Activated naive CD8-positive, alpha-beta T cell treated with anti-CD3 and anti-CD28 coated beads, Interleukin-2, amount 10 ng/mL, durations not matched to agents 7 days and 5 days (primary cell): ENCODE results near the gene PTPA. TPM values are rescaled to one million over a fixed set of nuclear protein-coding genes. Genes with fewer than 3 reads are reported as not detected.

ENCODE experiments used
- ATAC-seq: fragments of 150-1000 bp; cut with Tn5 transposase; one replicate; pipeline ENCODE4 v1.10.0; 2021; ENCODE audit warnings: low read depth, moderate library complexity
- POLR2A ChIA-PET: fragments of 350-600 bp; sonication (Branson Sonifier 250); formaldehyde crosslinking; loops from one replicate; lab custom pipeline; 2021; ENCODE audit warnings: antibody characterized with exemption; lab: Charles Lee
- DNase-seq: peaks from one replicate; pipeline ENCODE4 v3.0.0; 2021
- H3K27ac Mint-ChIP-seq: one replicate; pipeline ENCODE4 v1.8.0; 2022; ENCODE audit warnings: mild to moderate bottlenecking, mixed read lengths
- H3K27me3 Mint-ChIP-seq: one replicate; pipeline ENCODE4 v1.8.0; 2022; ENCODE audit warnings: mild to moderate bottlenecking, moderate library complexity, mixed read lengths
- H3K36me3 Mint-ChIP-seq: one replicate; pipeline ENCODE4 v1.8.0; 2021; ENCODE audit warnings: mild to moderate bottlenecking, mixed read lengths
- H3K4me1 Mint-ChIP-seq: one replicate; pipeline ENCODE4 v1.8.0; 2021; ENCODE audit warnings: mixed read lengths
- H3K4me3 Mint-ChIP-seq: one replicate; pipeline ENCODE4 v1.8.0; 2022; ENCODE audit warnings: mild to moderate bottlenecking, moderate library complexity, mixed read lengths
- H3K9me3 Mint-ChIP-seq: one replicate; pipeline ENCODE4 v1.8.0; 2021; ENCODE audit warnings: mixed read lengths
- total RNA-seq, 2 experiments: library from RNA; stranded (reverse); gene quantifications; one replicate each; pipeline ENCODE4 v1.2.3, GENCODE V29; 2021

The PTPA gene
- total RNA-seq, 2 experiments from 2014 or later: 88.3 to 91.0 TPM

DNA sequence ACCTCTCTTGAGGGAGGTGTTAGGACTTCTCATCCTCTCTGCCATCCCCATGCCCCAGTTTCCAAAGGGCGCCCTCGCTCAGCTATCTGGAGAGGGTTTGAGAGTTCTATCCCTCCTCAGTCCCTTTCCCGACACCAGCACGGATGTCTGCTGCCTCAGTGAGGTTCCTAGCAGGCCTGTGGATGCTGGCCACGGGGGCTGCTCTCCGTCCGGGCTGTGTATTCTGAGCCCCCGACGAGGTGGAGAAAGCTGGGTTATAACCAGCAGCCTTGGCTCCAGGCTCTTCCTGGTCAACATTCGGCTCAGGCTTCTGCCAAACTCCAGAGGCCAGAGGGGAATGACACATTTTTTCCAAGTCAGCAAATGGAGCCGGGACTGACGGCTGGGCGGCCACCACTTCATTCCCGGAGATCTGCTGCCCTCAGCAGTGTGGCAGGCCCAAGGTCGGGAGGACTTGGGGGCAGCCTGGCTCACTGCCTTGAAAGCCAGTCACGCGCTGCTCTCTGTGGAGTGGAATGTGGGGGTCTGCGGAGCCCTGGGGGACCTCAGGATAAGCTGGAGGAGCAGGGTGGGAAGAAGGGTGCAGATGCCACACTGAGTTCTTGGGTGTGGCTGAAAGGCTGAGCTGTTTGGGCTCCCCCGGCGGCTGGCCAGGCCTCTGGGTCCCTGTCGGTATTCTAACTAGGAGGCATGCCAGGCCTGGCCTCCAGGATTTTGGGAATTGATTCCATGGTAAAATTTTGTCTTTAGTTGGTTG lies 27.4 kb downstream of the PTPA start:
- DNase-seq (peak; percentile 48), ATAC-seq (no peak)
- POLR2A ChIA-PET: interaction anchor here (0.6 to 6.4 kb wide), 7 partner anchors 31 to 487 kb away, joined by 3 to 44 read pairs (median 4); partner anchors contain the start of genes IER5L and NTMT1
- Mint-ChIP-seq H3K27ac (peak overlapping the region; percentile 98), H3K4me1 (peaks cover 28% of the 10 kb centered on the region), H3K9me3 (no peaks in the 10 kb centered on the region), H3K36me3 (peaks cover 14% of the 10 kb centered on the region), H3K4me3 (peak overlapping the region; percentile 87), H3K27me3 (no peaks in the 10 kb centered on the region)

GRCh38 chr9:129139233-129139992 lies 28.2 kb downstream of the PTPA start:
- peak overlapping the region; percentile 98 for H3K27ac Mint-ChIP-seq
- ATAC-seq: peak; percentile 41
- no peaks in the 10 kb centered on the region for H3K27me3 Mint-ChIP-seq
- peaks cover 17% of the 10 kb centered on the region for H3K36me3 Mint-ChIP-seq
- POLR2A ChIA-PET: interaction anchor here (0.8 to 6.4 kb wide), 14 partner anchors 12 to 664 kb away, joined by 3 to 44 read pairs (median 4); partner anchors contain the start of genes DOLPP1, IER5L, NTMT1 and SPTAN1
- no peaks in the 10 kb centered on the region for H3K9me3 Mint-ChIP-seq
- H3K4me1 Mint-ChIP-seq: peaks cover 28% of the 10 kb centered on the region
- peak; percentile 68 for DNase-seq
- H3K4me3 Mint-ChIP-seq: peak overlapping the region; percentile 87

DNA sequence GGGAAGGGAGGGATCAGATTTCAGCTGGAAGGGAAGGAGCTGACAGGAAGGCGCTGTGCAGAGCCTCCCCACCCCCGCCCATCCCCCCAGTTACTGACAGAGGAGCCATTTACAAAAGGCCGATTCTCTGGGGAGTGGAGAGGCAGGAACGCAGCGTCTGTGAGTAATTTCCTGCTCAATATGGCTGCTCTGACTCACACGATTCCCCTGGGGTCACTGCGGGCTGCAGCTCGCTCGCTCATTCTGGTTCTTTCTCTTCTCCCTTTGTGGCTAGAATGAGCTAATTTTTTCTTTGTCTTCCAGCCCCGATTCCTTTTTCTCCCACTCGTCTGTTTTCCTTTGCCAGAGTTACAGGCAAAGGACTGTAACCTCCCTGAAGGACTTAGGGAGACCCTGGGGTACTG lies 28.8 kb downstream of the PTPA start:
- peaks cover 28% of the 10 kb centered on the region for H3K4me1 Mint-ChIP-seq
- no peaks in the 10 kb centered on the region for H3K9me3 Mint-ChIP-seq
- H3K27ac Mint-ChIP-seq: peak overlapping the region; percentile 98
- ATAC-seq (peak; percentile 86), DNase-seq (peak; percentile 66)
- H3K27me3 Mint-ChIP-seq: no peaks in the 10 kb centered on the region
- POLR2A ChIA-PET: interaction anchor here (0.6 to 6.4 kb wide), 17 partner anchors 12 to 664 kb away, joined by 3 to 44 read pairs (median 3); partner anchors contain the start of genes DOLPP1, IER5L, NTMT1 and SPTAN1
- H3K36me3 Mint-ChIP-seq: peaks cover 17% of the 10 kb centered on the region
- peak overlapping the region; percentile 87 for H3K4me3 Mint-ChIP-seq

DNA sequence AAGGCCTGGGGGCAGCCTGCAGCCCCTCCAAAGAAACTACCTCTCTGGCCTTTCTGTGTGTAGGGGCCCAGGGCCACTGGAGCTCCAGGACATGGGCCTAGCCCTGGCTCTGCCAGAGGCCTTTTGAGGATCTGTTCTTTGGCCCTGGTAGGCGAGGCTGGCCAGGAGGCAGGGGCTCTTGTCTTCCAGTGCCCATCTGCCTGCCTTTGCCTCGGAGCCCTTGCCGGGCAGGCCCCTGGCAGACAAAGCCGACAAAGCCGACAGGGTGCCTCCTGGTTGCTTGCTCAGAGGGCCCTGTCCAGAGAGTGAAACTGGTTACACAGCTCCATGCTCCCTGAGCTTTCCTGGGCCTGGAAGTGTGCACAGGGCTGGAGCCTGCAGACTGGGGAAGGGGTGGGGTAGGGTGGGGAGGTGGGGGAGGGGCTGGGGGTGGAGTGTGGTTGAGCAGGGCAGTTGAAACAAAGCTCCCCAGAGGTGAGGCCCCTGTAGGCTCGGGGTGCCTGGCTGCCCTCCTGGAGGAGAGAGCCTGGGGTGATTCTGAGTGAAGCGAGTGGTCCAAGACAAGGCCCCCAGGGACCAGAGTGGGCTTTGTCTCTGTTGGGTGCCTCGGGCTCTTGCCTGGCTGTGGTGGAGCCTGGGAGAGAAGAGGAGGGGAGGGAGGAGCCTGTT lies 29.3 kb downstream of the PTPA start:
- Mint-ChIP-seq H3K4me1 (peaks cover 28% of the 10 kb centered on the region), H3K4me3 (peak overlapping the region; percentile 87), H3K36me3 (peaks cover 17% of the 10 kb centered on the region), H3K9me3 (no peaks in the 10 kb centered on the region), H3K27ac (peak overlapping the region; percentile 98), H3K27me3 (no peaks in the 10 kb centered on the region)
- DNase-seq (peak; percentile 61), ATAC-seq (peak; percentile 12)
- POLR2A ChIA-PET: interaction anchor here (0.6 to 6.4 kb wide), 17 partner anchors 11 to 663 kb away, joined by 3 to 44 read pairs (median 3); partner anchors contain the start of genes DOLPP1, IER5L, NTMT1 and SPTAN1

- Mint-ChIP-seq H3K27ac (peak overlapping the region; percentile 98), H3K27me3 (no peaks in the 10 kb centered on the region), H3K9me3 (no peaks in the 10 kb centered on the region), H3K4me3 (peak overlapping the region; percentile 87), H3K4me1 (peaks cover 28% of the 10 kb centered on the region), H3K36me3 (peaks cover 19% of the 10 kb centered on the region)
- ATAC-seq (no peak), DNase-seq (peak; percentile 45)
- POLR2A ChIA-PET: interaction anchor here (1.0 to 6.4 kb wide), 11 partner anchors 10 to 662 kb away, joined by 3 to 44 read pairs (median 4); partner anchors contain the start of genes IER5L and NTMT1
These were observed 30.1 kb downstream of the PTPA start for GRCh38 chr9:129141066-129142041.

- Mint-ChIP-seq H3K27me3 (no peaks in the 10 kb centered on the region), H3K27ac (peak overlapping the region; percentile 34)
- POLR2A ChIA-PET: interaction anchor here (1.0 to 6.4 kb wide), 6 partner anchors 10 to 482 kb away, joined by 3 to 44 read pairs (median 6); partner anchors contain the start of gene IER5L
These were observed 31.1 kb downstream of the PTPA start for GRCh38 chr9:129142138-129142935.

GRCh38 chr9:129143031-129143927 lies 32.1 kb downstream of the PTPA start:
- H3K4me3 Mint-ChIP-seq: no peak overlapping the region

More at GRCh38 chr9:129142138-129142935, 31.1 kb downstream of the PTPA start:
- peaks cover 28% of the 10 kb centered on the region for H3K4me1 Mint-ChIP-seq
- DNase-seq (no peak), ATAC-seq (no peak)
- H3K36me3 Mint-ChIP-seq: peaks cover 15% of the 10 kb centered on the region
- H3K4me3 Mint-ChIP-seq: peak overlapping the region; percentile 39
- no peaks in the 10 kb centered on the region for H3K9me3 Mint-ChIP-seq

GRCh38 chr9:129145316-129145715 lies 34.1 kb downstream of the PTPA start:
- Mint-ChIP-seq H3K4me1 (peaks cover 20% of the 10 kb centered on the region), H3K27me3 (no peaks in the 10 kb centered on the region), H3K9me3 (no peaks in the 10 kb centered on the region), H3K36me3 (peaks cover 14% of the 10 kb centered on the region), H3K27ac (no peak overlapping the region), H3K4me3 (no peak overlapping the region)
- no peak for ATAC-seq
- DNase-seq: no peak
- POLR2A ChIA-PET: interaction anchor here (0.6 kb wide), 1 partner anchor 44 kb away, joined by 3 read pairs; no protein-coding TSS in a partner anchor

More at GRCh38 chr9:129143031-129143927, 32.1 kb downstream of the PTPA start:
- Mint-ChIP-seq H3K9me3 (no peaks in the 10 kb centered on the region), H3K4me1 (peaks cover 28% of the 10 kb centered on the region), H3K36me3 (peaks cover 14% of the 10 kb centered on the region), H3K27ac (peak overlapping the region; percentile 63), H3K27me3 (no peaks in the 10 kb centered on the region)
- POLR2A ChIA-PET: interaction anchor here (0.6 to 6.4 kb wide), 5 partner anchors 9 to 477 kb away, joined by 3 to 44 read pairs (median 6); partner anchors contain the start of gene IER5L
- peak; percentile 24 for ATAC-seq
- DNase-seq: peak; percentile 80

- DNase-seq: no peak
- Mint-ChIP-seq H3K27me3 (no peaks in the 10 kb centered on the region), H3K9me3 (no peaks in the 10 kb centered on the region), H3K4me3 (no peak overlapping the region), H3K27ac (peak overlapping the region; percentile 45), H3K36me3 (peaks cover 14% of the 10 kb centered on the region), H3K4me1 (peaks cover 17% of the 10 kb centered on the region)
- POLR2A ChIA-PET: interaction anchor here (1.1 kb wide), 1 partner anchor 463 kb away, joined by 3 read pairs; no protein-coding TSS in a partner anchor
- ATAC-seq: no peak
These were observed 34.7 kb downstream of the PTPA start for GRCh38 chr9:129145841-129146292.

DNA sequence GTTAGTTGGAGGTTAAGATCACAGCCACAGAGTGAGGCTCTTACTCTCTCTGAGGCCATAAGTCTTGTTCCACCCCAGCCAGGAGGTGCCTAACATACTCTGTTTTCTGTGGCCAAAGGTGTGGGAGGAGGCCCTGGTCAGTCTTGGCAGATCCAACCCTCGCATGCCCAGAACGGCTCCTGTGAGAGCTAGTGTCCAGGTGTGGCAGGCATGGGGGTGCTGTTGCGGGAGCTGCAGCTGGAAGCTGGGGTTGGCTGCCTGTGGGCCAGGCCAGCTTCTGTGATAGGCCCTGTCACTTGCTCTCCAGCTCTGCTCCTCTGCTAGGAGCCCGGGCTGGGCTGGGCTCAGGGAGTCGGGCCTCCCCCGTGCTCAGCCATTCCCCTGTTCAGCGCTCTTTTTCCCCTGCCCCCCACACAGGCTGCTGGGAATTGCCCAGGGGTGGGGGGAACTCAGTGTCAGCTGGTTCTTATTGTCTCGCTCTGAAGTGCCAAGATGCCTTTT lies 35.3 kb downstream of the PTPA start:
- peaks cover 12% of the 10 kb centered on the region for H3K4me1 Mint-ChIP-seq
- POLR2A ChIA-PET: interaction anchor here (1.1 kb wide), 1 partner anchor 463 kb away, joined by 3 read pairs; no protein-coding TSS in a partner anchor
- H3K27me3 Mint-ChIP-seq: no peaks in the 10 kb centered on the region
- no peaks in the 10 kb centered on the region for H3K9me3 Mint-ChIP-seq
- no peak for DNase-seq
- no peak overlapping the region for H3K4me3 Mint-ChIP-seq
- ATAC-seq: no peak
- H3K27ac Mint-ChIP-seq: peak overlapping the region; percentile 45
- peaks cover 14% of the 10 kb centered on the region for H3K36me3 Mint-ChIP-seq
